ENCODE results near the gene PLPP7. TPM values are rescaled to one million over a fixed set of nuclear protein-coding genes. Genes with fewer than 3 reads are reported as not detected.

The PLPP7 gene
- total and polyA plus RNA-seq, 7 donors: 0.46 to 31.9 (median 14.3) TPM

DNA sequence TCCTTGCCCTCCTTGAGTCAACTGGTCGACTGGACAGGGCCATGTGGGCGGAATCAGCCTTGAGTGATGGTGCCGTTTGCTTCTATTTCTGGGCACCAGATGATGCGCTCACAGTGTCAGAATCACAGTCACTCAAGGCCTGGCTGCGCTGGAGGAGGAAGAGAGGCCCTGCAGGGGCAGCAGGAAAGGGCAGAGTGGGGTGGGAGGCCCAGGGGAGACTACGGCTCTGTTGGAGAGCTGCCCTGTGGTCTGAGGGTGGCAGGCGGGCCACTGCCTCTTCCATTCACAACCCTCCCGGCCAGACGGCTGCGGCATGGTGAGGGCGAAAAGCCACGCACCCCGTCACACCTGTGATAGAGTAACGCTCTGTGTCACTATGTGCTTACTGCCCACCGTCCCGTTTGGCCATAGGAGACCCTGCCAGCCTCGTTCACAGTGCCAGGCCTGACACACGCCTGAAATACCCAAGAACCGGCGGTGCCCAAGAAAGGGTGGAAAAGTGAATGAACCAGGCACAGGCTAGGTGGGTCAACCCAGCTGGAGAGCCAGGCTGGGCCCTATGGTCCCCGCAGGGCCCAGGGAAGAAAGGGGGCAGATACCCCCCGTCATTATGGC lies 9.9 kb downstream of the PLPP7 start:
- TF ChIP-seq POLR2AphosphoS5 (IDR thresholded peaks at IDR 0.05): no peak
- TF ChIP-seq, protein P1, sequence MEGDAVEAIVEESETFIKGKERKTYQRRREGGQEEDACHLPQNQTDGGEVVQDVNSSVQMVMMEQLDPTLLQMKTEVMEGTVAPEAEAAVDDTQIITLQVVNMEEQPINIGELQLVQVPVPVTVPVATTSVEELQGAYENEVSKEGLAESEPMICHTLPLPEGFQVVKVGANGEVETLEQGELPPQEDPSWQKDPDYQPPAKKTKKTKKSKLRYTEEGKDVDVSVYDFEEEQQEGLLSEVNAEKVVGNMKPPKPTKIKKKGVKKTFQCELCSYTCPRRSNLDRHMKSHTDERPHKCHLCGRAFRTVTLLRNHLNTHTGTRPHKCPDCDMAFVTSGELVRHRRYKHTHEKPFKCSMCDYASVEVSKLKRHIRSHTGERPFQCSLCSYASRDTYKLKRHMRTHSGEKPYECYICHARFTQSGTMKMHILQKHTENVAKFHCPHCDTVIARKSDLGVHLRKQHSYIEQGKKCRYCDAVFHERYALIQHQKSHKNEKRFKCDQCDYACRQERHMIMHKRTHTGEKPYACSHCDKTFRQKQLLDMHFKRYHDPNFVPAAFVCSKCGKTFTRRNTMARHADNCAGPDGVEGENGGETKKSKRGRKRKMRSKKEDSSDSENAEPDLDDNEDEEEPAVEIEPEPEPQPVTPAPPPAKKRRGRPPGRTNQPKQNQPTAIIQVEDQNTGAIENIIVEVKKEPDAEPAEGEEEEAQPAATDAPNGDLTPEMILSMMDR (IDR thresholded peaks at IDR 0.05): no peak
- no peak for TF ChIP-seq POLR2A (IDR thresholded peaks at IDR 0.05)
- no peak for TF ChIP-seq EP300 (IDR thresholded peaks at IDR 0.05)
- no peaks in the 10 kb centered on the region for H3K9me3 ChIP-seq
- H3K4me3 ChIP-seq: no peak overlapping the region
- H3K4me1 ChIP-seq: peaks cover 0 to 12% (median 5%) of the 10 kb centered on the region in 4 donors
- peaks cover 0 to 6% (median 0%) of the 10 kb centered on the region in 4 donors for H3K36me3 ChIP-seq
- intact Hi-C loops (cut with DNase I): no loop called here
- no peaks in the 10 kb centered on the region for H3K27me3 ChIP-seq
- no peak for DNase-seq
- 71 to 81% methylated on average over 22 of the region's 22 CpGs for WGBS, 2 donors
- H3K27ac ChIP-seq: no peak overlapping the region

DNA sequence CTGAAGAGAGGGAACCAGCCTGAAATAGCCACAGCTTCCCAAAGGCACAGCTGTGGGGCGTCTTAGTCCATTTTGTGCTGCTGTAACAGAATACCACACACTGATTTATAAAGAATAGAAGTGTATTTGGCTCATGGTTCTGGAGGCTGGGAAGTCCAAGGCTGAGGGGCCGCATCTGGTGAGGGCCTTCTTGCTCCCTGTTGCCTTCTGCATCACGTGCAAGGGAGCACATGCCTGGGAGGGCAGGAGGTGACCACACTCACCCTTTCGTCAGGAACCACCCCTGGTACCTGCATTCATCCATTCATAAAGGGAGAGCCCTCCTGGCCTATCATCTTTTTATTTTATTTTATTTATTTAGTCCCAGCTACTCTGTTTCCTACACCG lies 10.4 kb downstream of the PLPP7 start:
- Histone ChIP-seq H3K36me3 (peaks cover 0 to 6% (median 2%) of the 10 kb centered on the region in 4 donors), H3K27ac (no peak overlapping the region), H3K4me3 (no peak overlapping the region), H3K4me1 (peaks cover 0 to 12% (median 5%) of the 10 kb centered on the region in 4 donors), H3K9me3 (no peaks in the 10 kb centered on the region), H3K27me3 (no peaks in the 10 kb centered on the region)
- DNase-seq: no peak
- TF ChIP-seq POLR2AphosphoS5 (IDR thresholded peaks at IDR 0.05) (no peak), POLR2A (IDR thresholded peaks at IDR 0.05) (no peak), EP300 (IDR thresholded peaks at IDR 0.05) (no peak)
- TF ChIP-seq, protein P1 (IDR thresholded peaks at IDR 0.05): no peak
- intact Hi-C loops (cut with DNase I): no loop called here
- WGBS, 2 donors: 70 to 86% methylated on average over 5 of the region's 5 CpGs

DNA sequence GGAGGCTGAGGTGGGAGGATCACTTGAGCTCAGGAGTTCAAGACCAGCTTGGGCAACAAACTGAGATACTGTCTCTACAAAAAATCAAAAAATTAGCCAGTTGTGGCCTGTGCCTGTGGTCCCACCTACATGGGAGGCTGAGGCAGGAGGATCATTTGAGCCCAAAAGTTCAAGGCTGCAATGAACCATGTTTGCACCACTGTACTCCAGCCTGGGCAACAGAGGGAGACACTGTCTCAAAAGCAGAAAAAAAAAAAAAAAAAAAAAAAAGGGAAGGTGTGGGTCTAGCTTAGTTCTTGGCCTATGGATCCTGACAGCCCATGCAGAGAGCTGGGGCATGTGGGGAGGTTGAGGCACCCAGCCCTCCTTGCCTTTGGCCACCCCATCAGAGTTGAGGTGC lies 10.9 kb downstream of the PLPP7 start:
- no peak for DNase-seq
- TF ChIP-seq, protein P1 (IDR thresholded peaks at IDR 0.05): no peak
- no peak for TF ChIP-seq EP300 (IDR thresholded peaks at IDR 0.05)
- no peak for TF ChIP-seq POLR2AphosphoS5 (IDR thresholded peaks at IDR 0.05)
- no peak for TF ChIP-seq POLR2A (IDR thresholded peaks at IDR 0.05)
- intact Hi-C loops (cut with DNase I): no loop called here

DNA sequence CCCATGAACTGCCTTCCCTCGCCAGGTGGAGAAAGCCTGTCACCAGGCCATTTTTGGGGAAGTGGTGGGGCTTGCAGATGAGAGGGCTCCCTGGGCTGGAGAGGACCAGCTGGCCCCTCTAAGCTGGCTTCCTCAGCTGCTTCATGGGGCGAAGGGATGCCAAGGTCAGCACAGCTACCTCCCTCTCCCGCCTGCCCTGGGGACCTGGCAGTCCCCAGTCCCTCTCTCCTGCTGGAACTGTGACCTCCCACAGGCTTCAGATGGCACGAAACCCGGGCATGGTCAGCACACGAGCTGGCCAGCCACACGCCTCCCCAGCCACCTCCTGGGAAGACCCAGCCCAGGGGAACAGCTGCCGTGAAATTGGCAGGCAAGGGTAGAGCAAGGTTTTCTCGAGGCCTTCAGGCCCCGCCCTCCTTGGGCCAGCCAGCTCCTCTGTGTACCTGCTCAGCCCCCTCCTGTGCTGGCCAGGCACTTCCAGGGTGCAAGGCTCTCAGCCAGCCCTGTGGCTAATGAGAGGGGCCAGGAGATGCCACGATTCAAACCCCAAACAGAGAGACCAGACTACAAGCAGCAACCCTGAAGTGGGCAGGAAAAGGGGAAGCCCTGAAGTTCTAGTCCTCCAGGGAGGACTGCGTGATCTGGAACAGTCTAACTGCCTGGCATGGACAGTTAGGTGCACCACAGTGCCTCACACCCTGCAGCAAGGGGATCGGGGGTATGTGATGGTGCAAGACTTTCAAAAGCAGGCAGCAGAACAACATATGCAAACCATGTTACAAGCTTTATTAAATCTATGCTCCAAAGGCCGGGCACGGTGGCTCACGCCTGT lies 12.9 kb downstream of the PLPP7 start:
- 59 to 78% methylated on average over 16 of the region's 16 CpGs for WGBS, 2 donors
- Histone ChIP-seq H3K4me3 (no peak overlapping the region), H3K27me3 (no peaks in the 10 kb centered on the region), H3K4me1 (peaks cover 0 to 12% (median 5%) of the 10 kb centered on the region in 4 donors), H3K9me3 (no peaks in the 10 kb centered on the region), H3K27ac (no peak overlapping the region), H3K36me3 (peaks cover 0 to 6% (median 0%) of the 10 kb centered on the region in 4 donors)
- TF ChIP-seq, protein P1 (IDR thresholded peaks at IDR 0.05): no peak
- DNase-seq: no peak
- intact Hi-C loops (cut with DNase I): no loop called here

More for the DNA sequence above, 10.9 kb downstream of the PLPP7 start:
- Histone ChIP-seq H3K27me3 (no peaks in the 10 kb centered on the region), H3K36me3 (peaks cover 0 to 6% (median 2%) of the 10 kb centered on the region in 4 donors), H3K27ac (no peak overlapping the region), H3K4me1 (peaks cover 0 to 12% (median 5%) of the 10 kb centered on the region in 4 donors), H3K9me3 (no peaks in the 10 kb centered on the region), H3K4me3 (no peak overlapping the region)
